PC-3 (cell line): Measurements from ENCODE around the gene GNAS. TPM values are rescaled to one million over a fixed set of nuclear protein-coding genes. Genes with fewer than 3 reads are reported as not detected.

ENCODE experiments used
- ATAC-seq: fragments of 200-7000 bp; cut with Tn5 transposase; 2 replicates; pipeline ENCODE4 v1.9.1; 2020; ENCODE audit warnings: mild to moderate bottlenecking, moderate library complexity
- BruUV-seq: library from RNA; stranded (reverse); fragments of 400-500 nt; replicated peaks from 2 replicates; lab custom pipeline; 2021; lab: Mats Ljungman, UMichigan
- CTCF ChIA-PET: fragments of 300-600 bp; sonication (Branson Sonifier 250); formaldehyde crosslinking; loops from one replicate; lab custom pipeline; 2022; ENCODE audit warnings: antibody characterized with exemption; lab: Charles Lee
- POLR2A ChIA-PET: fragments of 300-600 bp; sonication (Branson Sonifier 250); formaldehyde crosslinking; loops from one replicate; lab custom pipeline; 2022; ENCODE audit warnings: antibody characterized with exemption; ENCODE audit not compliant: unreplicated experiment; lab: Charles Lee
- DNase-seq: peaks from one replicate; pipeline ENCODE4 v3.0.0-alpha.2; 2015
- H2AFZ ChIP-seq: fragments of 300-600 bp; sonication (generic); 2 replicates; pipeline ENCODE4 v1.6.0; 2016; ENCODE audit warnings: antibody characterized with exemption, low read length
- H3F3A ChIP-seq: fragments of 300-600 bp; sonication (generic); one replicate; pipeline ENCODE4 v1.6.0; 2017; ENCODE audit warnings: antibody characterized with exemption, low read length, control low read depth, mild to moderate bottlenecking; ENCODE audit not compliant: unreplicated experiment
- H3K27ac ChIP-seq: fragments of 300-600 bp; sonication (generic); 2 replicates; pipeline ENCODE4 v1.5.1; 2016; ENCODE audit warnings: mild to moderate bottlenecking, low read length
- H3K27me3 ChIP-seq: fragments of 300-600 bp; sonication (generic); 2 replicates; pipeline ENCODE4 v1.6.1; 2016; ENCODE audit warnings: low read length, mixed read lengths
- H3K36me3 ChIP-seq: fragments of 300-600 bp; sonication (generic); 2 replicates; pipeline ENCODE4 v1.6.1; 2016; ENCODE audit warnings: low read depth, mixed run types, low read length, mixed read lengths
- H3K4me1 ChIP-seq: fragments of 300-600 bp; sonication (generic); 2 replicates; pipeline ENCODE4 v1.5.1; 2016; ENCODE audit warnings: low read length; ENCODE audit not compliant: insufficient read depth
- H3K4me2 ChIP-seq: fragments of 300-600 bp; sonication (generic); 2 replicates; pipeline ENCODE4 v1.6.0; 2016; ENCODE audit warnings: low read length
- H3K4me3 ChIP-seq: fragments of 300-600 bp; sonication (generic); 2 replicates; pipeline ENCODE4 v1.5.1; 2016; ENCODE audit warnings: mild to moderate bottlenecking, low read length, mixed read lengths
- H3K79me2 ChIP-seq: fragments of 300-600 bp; sonication (generic); 2 replicates; pipeline ENCODE4 v1.6.1; 2017; ENCODE audit warnings: low read length, mixed read lengths
- H3K9ac ChIP-seq: fragments of 300-600 bp; sonication (generic); 2 replicates; pipeline ENCODE4 v1.6.0; 2016; ENCODE audit warnings: mild to moderate bottlenecking, low read length
- H3K9me2 ChIP-seq: fragments of 300-600 bp; sonication (generic); replicated peaks from 2 replicates; pipeline ENCODE4 v1.6.1; 2016; ENCODE audit warnings: mixed run types, low read length, mixed read lengths
- H3K9me3 ChIP-seq: fragments of 300-600 bp; sonication (generic); 2 replicates; pipeline ENCODE4 v1.6.1; 2016; ENCODE audit warnings: low read length, mixed read lengths
- H4K20me1 ChIP-seq: fragments of 300-600 bp; sonication (generic); 2 replicates; pipeline ENCODE4 v1.6.1; 2016; ENCODE audit warnings: low read length, mixed read lengths
- EZH2 ChIP-seq: fragments of 300-600 bp; sonication (generic); IDR thresholded peaks from one replicate; pipeline ENCODE4 v1.6.1; 2017; ENCODE audit warnings: antibody characterized with exemption, mild to moderate bottlenecking, low read length; ENCODE audit not compliant: unreplicated experiment
- EZH2phosphoT487 ChIP-seq: fragments of 300-600 bp; sonication (generic); IDR thresholded peaks from 2 replicates; pipeline ENCODE4 v1.6.1; 2018; ENCODE audit warnings: mild to moderate bottlenecking, antibody characterized with exemption, low read length, borderline replicate concordance
- intact Hi-C: fragments of 100-400 bp; cut with micrococcal nuclease; formaldehyde crosslinking; loops from 2 replicates; pipeline ENCODE4 v1.9.0; 2023
- total RNA-seq: library from RNA; depleted of rRNA; stranded (reverse); fragments of >200 nt; gene quantifications from 2 replicates; pipeline ENCODE4 v1.2.3, GENCODE V29; 2014
- TF ChIP-seq, protein P1 (sequence below): fragments of 300-600 bp; sonication (generic); conservative IDR thresholded peaks from 2 replicates; pipeline ENCODE4 v1.5.1; 2017; ENCODE audit warnings: antibody characterized with exemption, low read depth, mild to moderate bottlenecking, low read length

GNAS gene
- total RNA-seq, 1 experiment from 2014 or later: 694 TPM

DNA sequence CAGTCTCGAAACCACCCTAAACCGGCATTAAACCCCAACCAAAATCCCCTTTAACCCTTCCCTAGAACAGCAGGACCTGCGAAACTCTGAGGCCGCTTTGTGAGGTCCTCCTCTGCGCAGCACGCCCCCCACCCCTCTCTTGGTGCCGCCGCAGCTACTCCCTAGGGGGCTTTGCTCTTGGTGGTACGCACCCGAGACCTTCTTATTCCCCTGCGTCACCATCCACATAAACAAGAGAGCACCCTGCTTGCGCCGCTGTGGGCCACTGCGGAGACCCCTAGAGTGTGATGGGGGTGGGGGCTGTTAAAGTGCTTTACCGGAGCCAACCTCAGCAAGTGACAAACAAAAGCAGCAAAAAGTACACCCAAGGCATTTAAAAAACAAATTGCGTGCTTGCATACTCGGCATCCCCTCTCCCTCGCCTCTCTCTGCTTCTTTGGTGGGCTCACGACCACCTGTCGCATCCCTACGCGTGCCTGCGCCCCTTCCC is 502 bp upstream of the GNAS start:
- DNase-seq (no peak), ATAC-seq (no peak)
- CTCF ChIA-PET: interaction anchor here (1.2 kb wide), 1 partner anchor 371 kb away, joined by 7 read pairs; no protein-coding TSS in a partner anchor
- Histone ChIP-seq H3K4me3 (no peak overlapping the region), H3K9me2 (no peaks in the 10 kb centered on the region), H3K36me3 (no peaks in the 10 kb centered on the region), H3K27me3 (peaks cover 29% of the 10 kb centered on the region), H3F3A (no peaks in the 10 kb centered on the region), H2AFZ (no peak overlapping the region), H3K9me3 (no peaks in the 10 kb centered on the region), H3K79me2 (no peaks in the 10 kb centered on the region), H4K20me1 (no peaks in the 10 kb centered on the region), H3K9ac (no peak overlapping the region), H3K4me2 (no peak overlapping the region), H3K4me1 (no peaks in the 10 kb centered on the region), H3K27ac (no peak overlapping the region)
- intact Hi-C loops: no loop called here
- no TSS peak for BruUV-seq
- TF ChIP-seq EZH2phosphoT487 (no peak), EZH2 (no peak)
- TF ChIP-seq, protein P1, sequence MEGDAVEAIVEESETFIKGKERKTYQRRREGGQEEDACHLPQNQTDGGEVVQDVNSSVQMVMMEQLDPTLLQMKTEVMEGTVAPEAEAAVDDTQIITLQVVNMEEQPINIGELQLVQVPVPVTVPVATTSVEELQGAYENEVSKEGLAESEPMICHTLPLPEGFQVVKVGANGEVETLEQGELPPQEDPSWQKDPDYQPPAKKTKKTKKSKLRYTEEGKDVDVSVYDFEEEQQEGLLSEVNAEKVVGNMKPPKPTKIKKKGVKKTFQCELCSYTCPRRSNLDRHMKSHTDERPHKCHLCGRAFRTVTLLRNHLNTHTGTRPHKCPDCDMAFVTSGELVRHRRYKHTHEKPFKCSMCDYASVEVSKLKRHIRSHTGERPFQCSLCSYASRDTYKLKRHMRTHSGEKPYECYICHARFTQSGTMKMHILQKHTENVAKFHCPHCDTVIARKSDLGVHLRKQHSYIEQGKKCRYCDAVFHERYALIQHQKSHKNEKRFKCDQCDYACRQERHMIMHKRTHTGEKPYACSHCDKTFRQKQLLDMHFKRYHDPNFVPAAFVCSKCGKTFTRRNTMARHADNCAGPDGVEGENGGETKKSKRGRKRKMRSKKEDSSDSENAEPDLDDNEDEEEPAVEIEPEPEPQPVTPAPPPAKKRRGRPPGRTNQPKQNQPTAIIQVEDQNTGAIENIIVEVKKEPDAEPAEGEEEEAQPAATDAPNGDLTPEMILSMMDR: no peak
- POLR2A ChIA-PET: no interaction called here

DNA sequence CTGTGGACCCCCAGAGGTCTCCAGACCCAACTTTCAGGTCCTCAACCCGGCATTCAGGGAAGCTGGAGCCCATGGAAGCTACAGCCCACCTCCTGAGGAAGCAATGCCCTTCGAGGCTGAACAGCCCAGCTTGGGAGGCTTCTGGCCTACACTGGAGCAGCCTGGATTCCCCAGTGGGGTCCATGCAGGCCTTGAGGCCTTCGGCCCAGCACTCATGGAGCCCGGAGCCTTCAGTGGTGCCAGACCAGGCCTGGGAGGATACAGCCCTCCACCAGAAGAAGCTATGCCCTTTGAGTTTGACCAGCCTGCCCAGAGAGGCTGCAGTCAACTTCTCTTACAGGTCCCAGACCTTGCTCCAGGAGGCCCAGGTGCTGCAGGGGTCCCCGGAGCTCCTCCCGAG is 950 bp downstream of the GNAS start:
- POLR2A ChIA-PET: no interaction called here
- CTCF ChIA-PET: no interaction called here
- Histone ChIP-seq H3K4me3 (no peak overlapping the region), H4K20me1 (no peaks in the 10 kb centered on the region), H3K79me2 (no peaks in the 10 kb centered on the region), H3K36me3 (no peaks in the 10 kb centered on the region), H3K9me2 (no peaks in the 10 kb centered on the region), H3K4me2 (no peak overlapping the region), H3K9me3 (no peaks in the 10 kb centered on the region), H3K4me1 (no peaks in the 10 kb centered on the region), H3K27me3 (peaks cover 24% of the 10 kb centered on the region), H3F3A (no peaks in the 10 kb centered on the region), H2AFZ (no peak overlapping the region), H3K9ac (no peak overlapping the region), H3K27ac (no peak overlapping the region)
- DNase-seq (no peak), ATAC-seq (no peak)
- BruUV-seq: no TSS peak
- intact Hi-C loops: no loop called here
- TF ChIP-seq EZH2: no peak
- TF ChIP-seq, protein P1: no peak
- TF ChIP-seq EZH2phosphoT487: no peak

DNA sequence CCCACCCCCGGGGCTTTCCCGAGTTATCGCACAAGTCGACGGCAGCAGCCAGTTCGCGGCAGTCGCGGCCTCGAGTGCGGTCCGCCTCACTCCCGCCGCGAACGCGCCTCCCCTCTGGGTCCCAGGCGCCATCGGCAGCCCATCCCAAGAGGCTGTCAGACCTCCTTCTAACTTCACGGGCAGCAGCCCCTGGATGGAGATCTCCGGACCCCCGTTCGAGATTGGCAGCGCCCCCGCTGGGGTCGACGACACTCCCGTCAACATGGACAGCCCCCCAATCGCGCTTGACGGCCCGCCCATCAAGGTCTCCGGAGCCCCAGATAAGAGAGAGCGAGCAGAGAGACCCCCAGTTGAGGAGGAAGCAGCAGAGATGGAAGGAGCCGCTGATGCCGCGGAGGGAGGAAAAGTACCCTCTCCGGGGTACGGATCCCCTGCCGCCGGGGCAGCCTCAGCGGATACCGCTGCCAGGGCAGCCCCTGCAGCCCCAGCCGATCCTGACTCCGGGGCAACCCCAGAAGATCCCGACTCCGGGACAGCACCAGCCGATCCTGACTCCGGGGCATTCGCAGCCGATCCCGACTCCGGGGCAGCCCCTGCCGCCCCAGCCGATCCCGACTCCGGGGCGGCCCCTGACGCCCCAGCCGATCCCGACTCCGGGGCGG is 1.6 kb downstream of the GNAS start:
- no peaks in the 10 kb centered on the region for H3K9me2 ChIP-seq
- no peaks in the 10 kb centered on the region for H3K79me2 ChIP-seq
- no peak overlapping the region for H3K4me2 ChIP-seq
- TF ChIP-seq EZH2phosphoT487 (no peak), EZH2 (no peak)
- TF ChIP-seq, protein P1: no peak
- intact Hi-C loops: no loop called here
- DNase-seq (no peak), ATAC-seq (no peak)
- POLR2A ChIA-PET: no interaction called here
- no peaks in the 10 kb centered on the region for H3K36me3 ChIP-seq
- H3K27ac ChIP-seq: no peak overlapping the region
- H4K20me1 ChIP-seq: no peaks in the 10 kb centered on the region
- H3K9ac ChIP-seq: no peak overlapping the region
- H3K4me1 ChIP-seq: no peaks in the 10 kb centered on the region
- no peak overlapping the region for H2AFZ ChIP-seq
- H3F3A ChIP-seq: no peaks in the 10 kb centered on the region
- H3K4me3 ChIP-seq: no peak overlapping the region
- CTCF ChIA-PET: no interaction called here
- no TSS peak for BruUV-seq
- no peaks in the 10 kb centered on the region for H3K9me3 ChIP-seq
- H3K27me3 ChIP-seq: peaks cover 24% of the 10 kb centered on the region
